NCI-H2107 treated with DMSO at 0.1 percent for 48 hours (cell line): ENCODE measurements around the gene CDH5.
"Not testable (repeated sequence)": the region's sequence is repeated elsewhere in the genome, so short reads cannot be mapped to it uniquely, and the experiment has no call there.

ENCODE experiments used
- DNase-seq: peaks from one replicate; lab custom pipeline; 2025; ENCODE audit not compliant: unreplicated experiment; lab: John Stamatoyannopoulos, UW

The CDH5 gene

DNA sequence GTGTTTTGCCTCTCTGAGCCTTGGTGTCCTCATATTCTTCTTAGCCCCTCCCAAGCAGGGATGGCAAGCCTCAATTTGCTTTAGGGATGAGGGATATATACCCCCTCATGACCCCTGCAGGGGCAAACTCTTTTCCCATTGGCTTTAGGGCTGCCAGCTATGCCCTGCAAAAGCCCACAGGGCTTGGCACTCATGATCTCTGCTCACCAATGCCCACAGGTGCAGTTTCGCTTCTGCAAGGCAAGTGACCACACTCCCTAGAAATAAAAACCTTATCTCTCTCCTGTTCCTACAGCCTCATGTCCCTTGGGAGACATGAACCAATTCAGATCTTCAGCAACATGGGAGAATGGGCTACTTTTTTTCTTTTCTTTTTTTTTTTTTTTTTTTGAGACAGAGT, 69.4 kb downstream of the CDH5 start:
- DNase-seq, result no peak

- DNase-seq, result no peak
Measured at GRCh38 chr16:66437391-66437945, 71.0 kb downstream of the CDH5 start.

DNA sequence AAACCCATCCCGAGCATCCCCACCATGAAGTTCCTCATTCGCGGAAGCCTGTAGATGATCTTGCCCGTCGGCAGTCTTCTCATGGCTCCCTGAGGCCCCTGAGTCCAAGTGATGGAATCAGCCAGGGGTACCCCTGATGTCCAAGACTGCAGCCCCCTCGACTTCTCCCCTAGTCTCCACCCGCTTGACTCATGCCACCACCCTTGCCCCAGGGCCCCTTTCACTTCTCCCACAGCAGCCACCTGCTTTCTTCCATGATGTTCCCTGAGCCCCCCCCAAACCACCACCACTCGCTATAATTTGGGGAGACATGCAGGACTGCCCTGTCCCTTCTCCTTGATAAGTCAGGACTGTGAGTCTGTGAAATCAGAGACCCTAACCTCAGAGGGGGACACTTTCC, 72.0 kb downstream of the CDH5 start:
- DNase-seq, result no peak

GRCh38 chr16:66439051-66439730, 72.7 kb downstream of the CDH5 start:
- no peak for DNase-seq

DNA sequence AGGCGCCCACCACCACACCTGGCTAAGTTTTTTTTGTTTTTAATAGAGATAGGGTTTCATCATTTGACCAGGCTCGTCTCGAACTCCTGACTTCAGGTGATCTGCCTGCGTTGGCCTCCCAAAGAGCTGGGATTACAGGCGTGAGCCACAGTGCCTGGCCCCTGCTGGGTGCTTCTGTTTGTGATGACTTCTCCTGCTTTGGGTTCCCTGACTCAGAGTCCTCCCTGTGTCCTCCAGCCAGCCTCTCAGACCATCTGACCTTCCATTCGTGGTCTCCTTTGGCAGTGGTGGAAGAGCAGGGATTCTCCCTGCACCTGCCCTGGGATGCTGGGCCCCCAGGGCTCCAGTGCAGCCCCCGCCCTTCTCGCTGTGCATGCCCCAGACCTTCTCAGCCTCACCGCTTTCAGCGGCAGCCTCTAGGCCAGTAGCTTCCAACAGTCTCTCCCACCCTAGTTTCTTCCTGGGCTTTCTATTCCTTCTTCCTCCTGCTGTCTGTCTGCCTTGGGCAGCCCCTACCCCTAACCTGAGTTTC, 73.8 kb downstream of the CDH5 start:
- no peak for DNase-seq

- no peak for DNase-seq
Measured at GRCh38 chr16:66440970-66441369, 74.5 kb downstream of the CDH5 start.

DNA sequence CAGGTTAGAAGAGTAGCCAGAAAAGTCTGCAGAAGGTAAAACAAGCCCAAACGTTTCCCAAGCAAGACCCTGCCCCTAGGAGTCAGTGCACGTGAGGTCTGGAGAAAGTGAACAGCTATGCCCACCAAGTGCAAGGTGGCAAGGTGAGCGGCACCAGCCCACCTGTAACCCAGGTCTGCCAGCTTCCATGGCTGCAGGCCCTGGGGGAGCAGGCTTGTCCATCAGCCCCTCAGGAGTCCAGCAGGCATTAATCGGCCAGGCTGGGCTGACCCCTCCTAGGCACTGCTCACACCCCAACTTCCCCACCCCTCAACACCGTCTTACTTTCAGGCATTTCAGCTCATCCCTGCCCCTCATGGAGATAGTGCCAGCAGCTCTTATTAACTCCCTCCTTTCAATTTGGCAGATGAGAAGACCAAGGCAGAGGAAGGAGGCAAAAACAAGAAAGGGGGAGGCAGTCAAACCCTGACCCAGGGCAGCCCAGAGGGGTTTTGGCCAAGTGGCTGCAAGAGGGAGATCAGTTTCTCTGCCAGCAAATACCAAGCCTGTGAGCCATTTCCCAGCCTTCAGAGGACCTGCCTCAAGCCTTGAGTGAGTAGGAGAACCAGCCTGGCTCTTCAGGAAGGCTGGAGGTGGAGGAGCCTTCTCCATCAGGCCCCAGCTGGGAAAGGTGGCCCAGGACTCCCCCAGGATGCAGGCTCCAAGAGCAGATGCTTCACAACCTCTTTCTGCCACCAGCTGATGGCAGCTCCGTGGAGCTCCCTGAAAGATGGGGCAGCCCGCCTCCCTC, 75.3 kb downstream of the CDH5 start:
- DNase-seq, result no peak

- no peak for DNase-seq
Measured at GRCh38 chr16:66442502-66443268, 76.2 kb downstream of the CDH5 start.

DNA sequence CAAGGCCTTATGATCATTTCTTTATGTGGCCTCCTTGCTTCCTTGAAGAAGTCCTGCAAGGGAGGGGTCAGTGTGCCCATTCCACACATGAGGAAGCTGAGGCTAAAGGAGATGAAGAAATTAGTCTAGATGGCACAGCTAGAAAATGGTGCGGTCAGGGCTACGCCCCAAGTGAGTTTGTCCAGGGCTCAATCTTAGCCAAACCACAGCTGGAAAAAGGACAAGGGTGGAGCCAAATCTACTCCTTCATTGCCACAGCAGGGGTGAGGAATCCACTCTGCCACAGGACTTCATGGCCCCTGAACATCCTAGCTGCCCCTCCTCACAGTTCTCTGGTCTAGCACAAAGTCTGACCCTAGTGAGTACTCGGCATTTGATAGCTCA, 76.8 kb downstream of the CDH5 start:
- no peak for DNase-seq

DNA sequence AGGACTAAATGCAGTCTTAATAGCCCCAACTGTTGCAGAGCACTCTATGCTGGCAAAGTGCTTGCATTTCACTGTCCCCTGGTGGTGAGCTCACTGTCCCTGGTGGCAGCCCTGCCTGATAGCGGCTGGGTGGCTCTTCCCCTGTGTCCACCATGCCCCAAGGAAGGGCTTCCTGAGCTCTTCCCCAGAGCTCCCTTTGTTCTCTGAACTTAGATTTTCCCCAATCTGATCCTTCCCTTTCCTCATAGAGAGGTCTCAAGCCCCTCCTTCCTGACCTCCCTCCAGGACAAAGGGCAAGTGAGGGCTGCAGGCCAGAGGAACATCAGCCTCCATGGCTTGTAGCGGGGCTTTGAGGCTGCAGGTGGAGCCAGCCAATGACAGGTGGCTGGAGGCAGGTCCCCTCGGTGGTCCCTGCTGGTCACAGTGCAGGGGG, 77.6 kb downstream of the CDH5 start:
- no peak for DNase-seq

GRCh38 chr16:66446737-66447136, 80.2 kb downstream of the CDH5 start:
- DNase-seq, result no peak

GRCh38 chr16:66447491-66447890, 81.0 kb downstream of the CDH5 start:
- DNase-seq, result no peak

DNA sequence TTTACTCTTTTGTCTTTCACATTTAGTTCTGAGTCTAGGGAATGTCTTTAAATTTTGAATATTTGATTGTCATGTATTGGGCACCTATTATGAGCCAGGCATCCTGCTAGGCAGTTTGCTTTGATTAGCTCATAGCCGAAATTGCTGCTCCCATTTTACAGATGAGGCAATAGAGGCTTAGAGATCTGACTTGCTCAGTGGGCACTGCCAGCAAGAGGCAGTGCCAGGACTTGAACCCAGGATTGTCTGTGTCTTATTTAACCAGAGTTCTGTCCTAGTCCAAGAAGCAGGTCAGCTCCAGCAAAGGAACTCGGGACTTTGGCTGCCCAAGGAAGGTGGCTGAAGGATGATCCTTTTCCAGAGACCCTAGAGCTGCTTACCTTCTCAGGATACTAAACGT, 85.1 kb downstream of the CDH5 start:
- DNase-seq, result no peak

GRCh38 chr16:66453230-66453629, 86.7 kb downstream of the CDH5 start:
- not testable (repeated sequence) for DNase-seq
